ENCODE data around the gene TCP10L. TPM values are rescaled to one million over a fixed set of nuclear protein-coding genes. Genes with fewer than 3 reads are reported as not detected.
A peak's percentile ranks its signal among the peaks of the same experiment; 100 is the strongest.

The TCP10L gene
- total and polyA plus RNA-seq, 2 of the 13 experiments (the other 11 are each of a cell fraction or from before 2014, with no cell fraction given) = 0.90 to 2.4 TPM

- peak; percentile 66; the same call in 1 of the 2 replicates for TF ChIP-seq BRD4 (CRISPR knock-in tag; IDR thresholded peaks at IDR 0.05)
- 0 out of 2 replicates have a peak, but pooled peaks have one; percentile 3 for TF ChIP-seq TFAP4 (IDR thresholded peaks at IDR 0.05; ENCODE audit: borderline replicate concordance, low read depth)
- peak; percentile 85 for TF ChIP-seq FOXC1 (CRISPR knock-in tag; IDR thresholded peaks at IDR 0.05; ENCODE audit: borderline replicate concordance)
- TF ChIP-seq ZNF343 (CRISPR knock-in tag; IDR thresholded peaks at IDR 0.05) = 0 out of 2 replicates have a peak, but pooled peaks have one; percentile 22
- TF ChIP-seq ZBTB7B (CRISPR knock-in tag; IDR thresholded peaks at IDR 0.05) = peak; percentile 66; the same call in 1 of the 2 replicates
- peak; percentile 29; the same call in 1 of the 2 replicates for TF ChIP-seq ZFP37 (CRISPR knock-in tag; IDR thresholded peaks at IDR 0.05; ENCODE audit: borderline replicate concordance)
- TF ChIP-seq RFX3 (CRISPR knock-in tag; IDR thresholded peaks at IDR 0.05) = no peak
- TF ChIP-seq, protein P1, sequence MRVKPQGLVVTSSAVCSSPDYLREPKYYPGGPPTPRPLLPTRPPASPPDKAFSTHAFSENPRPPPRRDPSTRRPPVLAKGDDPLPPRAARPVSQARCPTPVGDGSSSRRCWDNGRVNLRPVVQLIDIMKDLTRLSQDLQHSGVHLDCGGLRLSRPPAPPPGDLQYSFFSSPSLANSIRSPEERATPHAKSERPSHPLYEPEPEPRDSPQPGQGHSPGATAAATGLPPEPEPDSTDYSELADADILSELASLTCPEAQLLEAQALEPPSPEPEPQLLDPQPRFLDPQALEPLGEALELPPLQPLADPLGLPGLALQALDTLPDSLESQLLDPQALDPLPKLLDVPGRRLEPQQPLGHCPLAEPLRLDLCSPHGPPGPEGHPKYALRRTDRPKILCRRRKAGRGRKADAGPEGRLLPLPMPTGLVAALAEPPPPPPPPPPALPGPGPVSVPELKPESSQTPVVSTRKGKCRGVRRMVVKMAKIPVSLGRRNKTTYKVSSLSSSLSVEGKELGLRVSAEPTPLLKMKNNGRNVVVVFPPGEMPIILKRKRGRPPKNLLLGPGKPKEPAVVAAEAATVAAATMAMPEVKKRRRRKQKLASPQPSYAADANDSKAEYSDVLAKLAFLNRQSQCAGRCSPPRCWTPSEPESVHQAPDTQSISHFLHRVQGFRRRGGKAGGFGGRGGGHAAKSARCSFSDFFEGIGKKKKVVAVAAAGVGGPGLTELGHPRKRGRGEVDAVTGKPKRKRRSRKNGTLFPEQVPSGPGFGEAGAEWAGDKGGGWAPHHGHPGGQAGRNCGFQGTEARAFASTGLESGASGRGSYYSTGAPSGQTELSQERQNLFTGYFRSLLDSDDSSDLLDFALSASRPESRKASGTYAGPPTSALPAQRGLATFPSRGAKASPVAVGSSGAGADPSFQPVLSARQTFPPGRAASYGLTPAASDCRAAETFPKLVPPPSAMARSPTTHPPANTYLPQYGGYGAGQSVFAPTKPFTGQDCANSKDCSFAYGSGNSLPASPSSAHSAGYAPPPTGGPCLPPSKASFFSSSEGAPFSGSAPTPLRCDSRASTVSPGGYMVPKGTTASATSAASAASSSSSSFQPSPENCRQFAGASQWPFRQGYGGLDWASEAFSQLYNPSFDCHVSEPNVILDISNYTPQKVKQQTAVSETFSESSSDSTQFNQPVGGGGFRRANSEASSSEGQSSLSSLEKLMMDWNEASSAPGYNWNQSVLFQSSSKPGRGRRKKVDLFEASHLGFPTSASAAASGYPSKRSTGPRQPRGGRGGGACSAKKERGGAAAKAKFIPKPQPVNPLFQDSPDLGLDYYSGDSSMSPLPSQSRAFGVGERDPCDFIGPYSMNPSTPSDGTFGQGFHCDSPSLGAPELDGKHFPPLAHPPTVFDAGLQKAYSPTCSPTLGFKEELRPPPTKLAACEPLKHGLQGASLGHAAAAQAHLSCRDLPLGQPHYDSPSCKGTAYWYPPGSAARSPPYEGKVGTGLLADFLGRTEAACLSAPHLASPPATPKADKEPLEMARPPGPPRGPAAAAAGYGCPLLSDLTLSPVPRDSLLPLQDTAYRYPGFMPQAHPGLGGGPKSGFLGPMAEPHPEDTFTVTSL (CRISPR knock-in tag; IDR thresholded peaks at IDR 0.05; ENCODE audit: borderline replicate concordance) = 0 out of 2 replicates have a peak, but pooled peaks have one; percentile 14
- TF ChIP-seq, protein P2, sequence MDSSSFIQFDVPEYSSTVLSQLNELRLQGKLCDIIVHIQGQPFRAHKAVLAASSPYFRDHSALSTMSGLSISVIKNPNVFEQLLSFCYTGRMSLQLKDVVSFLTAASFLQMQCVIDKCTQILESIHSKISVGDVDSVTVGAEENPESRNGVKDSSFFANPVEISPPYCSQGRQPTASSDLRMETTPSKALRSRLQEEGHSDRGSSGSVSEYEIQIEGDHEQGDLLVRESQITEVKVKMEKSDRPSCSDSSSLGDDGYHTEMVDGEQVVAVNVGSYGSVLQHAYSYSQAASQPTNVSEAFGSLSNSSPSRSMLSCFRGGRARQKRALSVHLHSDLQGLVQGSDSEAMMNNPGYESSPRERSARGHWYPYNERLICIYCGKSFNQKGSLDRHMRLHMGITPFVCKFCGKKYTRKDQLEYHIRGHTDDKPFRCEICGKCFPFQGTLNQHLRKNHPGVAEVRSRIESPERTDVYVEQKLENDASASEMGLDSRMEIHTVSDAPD (CRISPR knock-in tag; IDR thresholded peaks at IDR 0.05) = no peak
- TF ChIP-seq SP2 (CRISPR knock-in tag; IDR thresholded peaks at IDR 0.05) = peak; percentile 46; the same call in 1 of the 2 replicates
- TF ChIP-seq, protein P3, sequence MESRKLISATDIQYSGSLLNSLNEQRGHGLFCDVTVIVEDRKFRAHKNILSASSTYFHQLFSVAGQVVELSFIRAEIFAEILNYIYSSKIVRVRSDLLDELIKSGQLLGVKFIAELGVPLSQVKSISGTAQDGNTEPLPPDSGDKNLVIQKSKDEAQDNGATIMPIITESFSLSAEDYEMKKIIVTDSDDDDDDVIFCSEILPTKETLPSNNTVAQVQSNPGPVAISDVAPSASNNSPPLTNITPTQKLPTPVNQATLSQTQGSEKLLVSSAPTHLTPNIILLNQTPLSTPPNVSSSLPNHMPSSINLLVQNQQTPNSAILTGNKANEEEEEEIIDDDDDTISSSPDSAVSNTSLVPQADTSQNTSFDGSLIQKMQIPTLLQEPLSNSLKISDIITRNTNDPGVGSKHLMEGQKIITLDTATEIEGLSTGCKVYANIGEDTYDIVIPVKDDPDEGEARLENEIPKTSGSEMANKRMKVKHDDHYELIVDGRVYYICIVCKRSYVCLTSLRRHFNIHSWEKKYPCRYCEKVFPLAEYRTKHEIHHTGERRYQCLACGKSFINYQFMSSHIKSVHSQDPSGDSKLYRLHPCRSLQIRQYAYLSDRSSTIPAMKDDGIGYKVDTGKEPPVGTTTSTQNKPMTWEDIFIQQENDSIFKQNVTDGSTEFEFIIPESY (CRISPR knock-in tag; IDR thresholded peaks at IDR 0.05) = no peak
- TF ChIP-seq DNMT1 (CRISPR knock-in tag; IDR thresholded peaks at IDR 0.05) = no peak
- TF ChIP-seq, protein P4, sequence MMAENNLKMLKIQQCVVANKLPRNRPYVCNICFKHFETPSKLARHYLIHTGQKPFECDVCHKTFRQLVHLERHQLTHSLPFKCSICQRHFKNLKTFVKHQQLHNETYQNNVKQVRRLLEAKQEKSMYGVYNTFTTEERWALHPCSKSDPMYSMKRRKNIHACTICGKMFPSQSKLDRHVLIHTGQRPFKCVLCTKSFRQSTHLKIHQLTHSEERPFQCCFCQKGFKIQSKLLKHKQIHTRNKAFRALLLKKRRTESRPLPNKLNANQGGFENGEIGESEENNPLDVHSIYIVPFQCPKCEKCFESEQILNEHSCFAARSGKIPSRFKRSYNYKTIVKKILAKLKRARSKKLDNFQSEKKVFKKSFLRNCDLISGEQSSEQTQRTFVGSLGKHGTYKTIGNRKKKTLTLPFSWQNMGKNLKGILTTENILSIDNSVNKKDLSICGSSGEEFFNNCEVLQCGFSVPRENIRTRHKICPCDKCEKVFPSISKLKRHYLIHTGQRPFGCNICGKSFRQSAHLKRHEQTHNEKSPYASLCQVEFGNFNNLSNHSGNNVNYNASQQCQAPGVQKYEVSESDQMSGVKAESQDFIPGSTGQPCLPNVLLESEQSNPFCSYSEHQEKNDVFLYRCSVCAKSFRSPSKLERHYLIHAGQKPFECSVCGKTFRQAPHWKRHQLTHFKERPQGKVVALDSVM (CRISPR knock-in tag; IDR thresholded peaks at IDR 0.05) = peak; percentile 82
- peak; percentile 85 for TF ChIP-seq ZNF274 (CRISPR knock-in tag; IDR thresholded peaks at IDR 0.05)
- 0 out of 2 replicates have a peak, but pooled peaks have one; percentile 71 for TF ChIP-seq SMYD3 (CRISPR knock-in tag; IDR thresholded peaks at IDR 0.05)
Observed at GRCh38 chr21:32569261-32570230, 15.8 kb downstream of the TCP10L start (continued).

Data from HepG2 (cell line).